GM18858 (cell line): ENCODE data around the gene TASL.
"Not testable (repeated sequence)": the region's sequence is repeated elsewhere in the genome, so short reads cannot be mapped to it uniquely, and the experiment has no call there.

Experiments used
- ATAC-seq: cut with Tn5 transposase; IDR thresholded peaks from one replicate; pipeline ENCODE4 v1.9.1; 2021; ENCODE audit not compliant: unreplicated experiment

TASL gene

GRCh38 chrX:30580641-30581040 is 3.1 kb upstream of the TASL start:
- no peak for ATAC-seq

GRCh38 chrX:30576881-30577280 is 685 bp downstream of the TASL start:
- ATAC-seq, result no peak

GRCh38 chrX:30573125-30573524 is 4.4 kb downstream of the TASL start:
- no peak for ATAC-seq

GRCh38 chrX:30572678-30573077 is 4.9 kb downstream of the TASL start:
- ATAC-seq, result no peak

- peak; percentile 27 for ATAC-seq
Measured at GRCh38 chrX:30572004-30572403, 5.6 kb downstream of the TASL start.

- no peak for ATAC-seq
Measured at GRCh38 chrX:30570505-30570904, 7.1 kb downstream of the TASL start.

GRCh38 chrX:30568136-30568535 is 9.4 kb downstream of the TASL start:
- peak; percentile 78 for ATAC-seq

GRCh38 chrX:30563070-30563469 is 14.5 kb downstream of the TASL start:
- ATAC-seq, result not testable (repeated sequence)

GRCh38 chrX:30561191-30561590 is 16.4 kb downstream of the TASL start:
- no peak for ATAC-seq

- ATAC-seq, result peak; percentile 73
Measured at GRCh38 chrX:30538271-30538670, 39.3 kb downstream of the TASL start.

- ATAC-seq, result no peak
Measured at GRCh38 chrX:30533835-30534234, 43.7 kb downstream of the TASL start.

GRCh38 chrX:30533266-30533665 is 44.3 kb downstream of the TASL start:
- no peak for ATAC-seq

GRCh38 chrX:30530606-30531005 is 47.0 kb downstream of the TASL start:
- ATAC-seq, result no peak

- ATAC-seq, result no peak
Measured at GRCh38 chrX:30525732-30526131, 51.8 kb downstream of the TASL start.

GRCh38 chrX:30521440-30522182 is 56.0 kb downstream of the TASL start:
- ATAC-seq, result no peak

GRCh38 chrX:30513284-30513683 is 64.3 kb downstream of the TASL start:
- peak; percentile 58 for ATAC-seq
